ENCODE data around the gene CCDC180.

Gene CCDC180

GRCh38 chr9:97349400-97349799, 41.9 kb downstream of the CCDC180 start:
- DNase-seq (ENCODE audit: low read depth): no peak
- no peak overlapping the region for H3K4me3 ChIP-seq (ENCODE audit: low read depth, low read length)

- H3K4me3 ChIP-seq (ENCODE audit: low read depth, low read length): no peak overlapping the region
- DNase-seq (ENCODE audit: low read depth): no peak
These were observed 47.2 kb downstream of the CCDC180 start for GRCh38 chr9:97354637-97355036.

- no peak overlapping the region for H3K4me3 ChIP-seq (ENCODE audit: low read depth, low read length)
- DNase-seq (ENCODE audit: low read depth): no peak
These were observed 49.6 kb downstream of the CCDC180 start for GRCh38 chr9:97357056-97357455.

Measured in skeletal muscle cell (primary cell).